Naive thymus-derived CD4-positive, alpha-beta T cell (primary cell): ENCODE results near the gene RHBDD2. TPM values are rescaled to one million over a fixed set of nuclear protein-coding genes. Genes with fewer than 3 reads are reported as not detected.

Experiments
- ATAC-seq: fragments of 150-1000 bp; cut with Tn5 transposase; 2 replicates; pipeline ENCODE4 v1.10.0; 2021; ENCODE audit warnings: mild to moderate bottlenecking, moderate library complexity
- CTCF ChIA-PET: fragments of 350-600 bp; sonication (Branson Sonifier 250); formaldehyde crosslinking; loops from one replicate; lab custom pipeline; 2021; ENCODE audit warnings: antibody characterized with exemption; lab: Charles Lee
- POLR2A ChIA-PET: fragments of 350-600 bp; sonication (Branson Sonifier 250); formaldehyde crosslinking; loops from one replicate; lab custom pipeline; 2021; ENCODE audit warnings: antibody characterized with exemption, inconsistent platforms; lab: Charles Lee
- DNase-seq, 9 donors: peaks; one replicate each; pipeline versions ENCODE4 v3.0.0 to v3.0.0-alpha.2; 2020 to 2022; ENCODE audit warnings: mixed read lengths in 1 of 9
- H3K27ac ChIP-seq: one replicate; pipeline ENCODE4 v1.7.0; 2013; ENCODE audit warnings: mild to moderate bottlenecking, low read depth, low read length, moderate library complexity
- H3K27me3 ChIP-seq, 2 donors: one replicate each; pipeline ENCODE4 v1.7.0; 2013; ENCODE audit warnings: low read length in 2 of 2, mild to moderate bottlenecking in 2 of 2, moderate library complexity in 2 of 2; ENCODE audit not compliant: control insufficient read depth in 2 of 2, insufficient read depth in 2 of 2
- H3K36me3 ChIP-seq, 3 experiments: 1 replicate in 2 of 3; 2 replicates in 1 of 3; pipeline ENCODE4 v1.7.0; 2013; ENCODE audit warnings: low read length in 3 of 3, mild to moderate bottlenecking in 3 of 3, moderate library complexity in 1 of 3; ENCODE audit not compliant: insufficient read depth in 3 of 3, control insufficient read depth in 2 of 3
- H3K4me1 ChIP-seq, 2 donors: one replicate each; pipeline ENCODE4 v1.7.0; 2013; ENCODE audit warnings: low read length in 2 of 2, mild to moderate bottlenecking in 2 of 2, moderate library complexity in 1 of 2; ENCODE audit not compliant: control insufficient read depth in 2 of 2, insufficient read depth in 2 of 2
- H3K4me3 ChIP-seq: 2 replicates; pipeline ENCODE4 v1.7.0; 2013; ENCODE audit warnings: mild to moderate bottlenecking, low read length
- H3K9me3 ChIP-seq, 3 experiments: 1 replicate in 2 of 3; 2 replicates in 1 of 3; pipeline ENCODE4 v1.7.0; 2013; ENCODE audit warnings: low read length in 3 of 3; ENCODE audit not compliant: control insufficient read depth in 2 of 3
- H3K27ac Mint-ChIP-seq, 9 donors: one replicate each; pipeline ENCODE4 v1.8.0; 2020 to 2022; ENCODE audit warnings: mixed read lengths in 9 of 9, mild to moderate bottlenecking in 8 of 9, moderate library complexity in 5 of 9, inconsistent platforms in 2 of 9
- H3K27me3 Mint-ChIP-seq, 5 donors: one replicate each; pipeline ENCODE4 v1.8.0; 2021 to 2022; ENCODE audit warnings: mixed read lengths in 5 of 5, mild to moderate bottlenecking in 1 of 5
- H3K36me3 Mint-ChIP-seq, 5 donors: one replicate each; pipeline ENCODE4 v1.8.0; 2020 to 2022; ENCODE audit warnings: mixed read lengths in 5 of 5, mild to moderate bottlenecking in 3 of 5, inconsistent platforms in 1 of 5
- H3K4me1 Mint-ChIP-seq, 7 donors: one replicate each; pipeline ENCODE4 v1.8.0; 2020 to 2022; ENCODE audit warnings: mixed read lengths in 7 of 7, mild to moderate bottlenecking in 3 of 7, inconsistent platforms in 1 of 7
- H3K4me3 Mint-ChIP-seq, 10 donors: one replicate each; pipeline ENCODE4 v1.8.0; 2020 to 2022; ENCODE audit warnings: mild to moderate bottlenecking in 10 of 10, mixed read lengths in 10 of 10, moderate library complexity in 6 of 10, inconsistent platforms in 2 of 10
- H3K9me3 Mint-ChIP-seq, 11 donors: one replicate each; pipeline ENCODE4 v1.8.0; 2020 to 2022; ENCODE audit warnings: mixed read lengths in 11 of 11, mild to moderate bottlenecking in 4 of 11, inconsistent platforms in 1 of 11, moderate library complexity in 1 of 11
- intact Hi-C, 2 donors: fragments of 100-400 bp; cut with micrococcal nuclease; formaldehyde crosslinking; loops; one replicate each; pipeline ENCODE4 v1.15.1; 2023
- polyA plus RNA-seq, 2 donors: library from polyadenylated mRNA; unstranded; fragments of 300-500 nt; fragmentation: Illumina TruSeq; gene quantifications; one replicate each; pipeline ENCODE4 v1.2.3, GENCODE V29; 2021
- total RNA-seq, 6 experiments: library from RNA in 5 of 6; stranded (reverse) in 5 of 6; gene quantifications; 1 replicate in 5 of 6; 2 replicates in 1 of 6; pipeline ENCODE4 v1.2.3 and lab custom pipeline; 2021 to 2026

Gene RHBDD2
- total and polyA plus RNA-seq, 7 experiments from 2014 or later, result 36.2 to 124 (median 73.6) TPM

DNA sequence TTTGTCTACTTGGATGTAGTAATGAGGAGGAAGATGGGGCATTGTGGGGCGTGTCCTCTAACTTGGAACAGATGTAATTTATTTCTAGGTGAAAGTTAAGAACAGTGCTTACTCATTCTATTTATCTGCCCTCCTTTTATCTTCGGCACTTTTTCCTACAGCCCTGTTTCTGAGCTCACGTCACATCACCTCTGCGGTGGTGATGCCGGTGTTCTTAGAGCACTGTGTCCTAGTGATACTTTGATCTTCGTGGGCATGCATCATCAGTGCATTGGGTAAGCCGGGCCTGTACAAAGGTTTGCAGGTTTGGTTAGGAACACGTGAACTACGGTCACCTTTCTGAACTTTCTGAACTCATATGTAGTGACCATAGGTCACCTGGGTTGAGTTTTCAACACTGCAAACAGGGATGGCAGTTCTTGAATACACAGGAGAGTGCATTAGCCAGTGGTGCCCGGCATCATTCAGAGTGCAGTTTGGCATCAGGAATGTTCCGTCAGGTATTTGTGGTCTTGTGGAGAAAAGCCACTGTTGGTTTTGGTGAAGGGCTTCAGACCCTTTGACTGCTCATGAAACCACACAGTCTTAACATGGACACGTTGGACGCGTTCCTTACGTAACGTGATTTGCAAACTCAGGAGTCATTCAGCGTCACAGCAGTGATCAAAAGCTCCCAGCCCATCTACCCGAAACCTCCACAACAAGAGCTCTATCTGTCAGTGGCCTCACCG lies 41.8 kb downstream of the RHBDD2 start:
- Histone ChIP-seq H3K9me3 (no peaks in the 10 kb centered on the region), H3K4me1 (peaks cover 6 to 11% of the 10 kb centered on the region in 2 donors), H3K4me3 (no peak overlapping the region), H3K27ac (no peak overlapping the region), H3K27me3 (no peaks in the 10 kb centered on the region), H3K36me3 (peaks cover 0 to 7% (median 0%) of the 10 kb centered on the region in 3 experiments)
- intact Hi-C loops, result no loop called here
- peaks cover 33 to 65% (median 49%) of the 10 kb centered on the region in 7 donors for H3K4me1 Mint-ChIP-seq
- H3K27me3 Mint-ChIP-seq, result no peaks in the 10 kb centered on the region
- DNase-seq (peak in 6 of 9 donors; percentile 11 to 41 (median 21)), ATAC-seq (peak; percentile 67)
- CTCF ChIA-PET, result no interaction called here
- H3K4me3 Mint-ChIP-seq, result peak overlapping the region in 3 of 10 donors; percentile 22 to 38 (median 34)
- H3K27ac Mint-ChIP-seq, result no peak overlapping the region
- no peaks in the 10 kb centered on the region for H3K9me3 Mint-ChIP-seq
- POLR2A ChIA-PET, result interaction anchor here (0.6 kb wide), 1 partner anchor 43 kb away, joined by 3 read pairs; no protein-coding TSS in a partner anchor
- peaks cover 0 to 13% (median 0%) of the 10 kb centered on the region in 5 donors for H3K36me3 Mint-ChIP-seq

DNA sequence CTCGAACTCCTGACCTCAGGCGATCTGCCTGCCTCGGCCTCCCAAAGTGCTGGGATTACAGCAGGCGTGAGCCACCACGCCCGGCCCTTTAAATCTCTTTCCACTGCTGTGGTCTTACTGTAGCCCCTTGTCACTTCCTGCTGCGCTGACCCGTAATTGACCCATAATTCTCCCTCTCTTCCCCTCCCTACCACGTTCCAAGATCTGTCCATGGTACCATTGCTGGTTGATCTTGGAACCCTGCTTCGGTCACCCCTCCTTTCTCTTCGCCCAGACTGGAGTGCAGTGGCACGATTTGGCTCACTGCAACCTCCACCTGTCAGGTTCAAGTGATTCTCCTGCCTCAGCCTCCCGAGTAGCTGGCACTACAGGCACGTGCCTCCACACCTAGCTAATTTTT lies 42.6 kb downstream of the RHBDD2 start:
- peaks cover 0 to 2% of the 10 kb centered on the region in 2 donors for H3K4me1 ChIP-seq
- no peaks in the 10 kb centered on the region for H3K27me3 Mint-ChIP-seq
- H3K36me3 ChIP-seq, result peaks cover 0 to 10% (median 0%) of the 10 kb centered on the region in 3 experiments
- H3K27ac ChIP-seq, result no peak overlapping the region
- peak overlapping the region in 2 of 9 donors; percentile 55 to 69 for H3K27ac Mint-ChIP-seq
- peaks cover 26 to 64% (median 44%) of the 10 kb centered on the region in 7 donors for H3K4me1 Mint-ChIP-seq
- H3K9me3 ChIP-seq, result no peaks in the 10 kb centered on the region
- ChIA-PET CTCF (interaction anchor here (0.6 kb wide), 1 partner anchor 72 kb away, joined by 3 read pairs; no protein-coding TSS in a partner anchor), POLR2A (interaction anchor here (0.6 kb wide), 1 partner anchor 44 kb away, joined by 3 read pairs; no protein-coding TSS in a partner anchor)
- no peak for DNase-seq
- H3K9me3 Mint-ChIP-seq, result no peaks in the 10 kb centered on the region
- intact Hi-C loops, result no loop called here
- no peak for ATAC-seq
- H3K4me3 Mint-ChIP-seq, result peak overlapping the region in 1 of 10 donors; percentile 34
- H3K36me3 Mint-ChIP-seq, result peaks cover 0 to 19% (median 3%) of the 10 kb centered on the region in 5 donors
- no peak overlapping the region for H3K4me3 ChIP-seq
- H3K27me3 ChIP-seq, result no peaks in the 10 kb centered on the region

DNA sequence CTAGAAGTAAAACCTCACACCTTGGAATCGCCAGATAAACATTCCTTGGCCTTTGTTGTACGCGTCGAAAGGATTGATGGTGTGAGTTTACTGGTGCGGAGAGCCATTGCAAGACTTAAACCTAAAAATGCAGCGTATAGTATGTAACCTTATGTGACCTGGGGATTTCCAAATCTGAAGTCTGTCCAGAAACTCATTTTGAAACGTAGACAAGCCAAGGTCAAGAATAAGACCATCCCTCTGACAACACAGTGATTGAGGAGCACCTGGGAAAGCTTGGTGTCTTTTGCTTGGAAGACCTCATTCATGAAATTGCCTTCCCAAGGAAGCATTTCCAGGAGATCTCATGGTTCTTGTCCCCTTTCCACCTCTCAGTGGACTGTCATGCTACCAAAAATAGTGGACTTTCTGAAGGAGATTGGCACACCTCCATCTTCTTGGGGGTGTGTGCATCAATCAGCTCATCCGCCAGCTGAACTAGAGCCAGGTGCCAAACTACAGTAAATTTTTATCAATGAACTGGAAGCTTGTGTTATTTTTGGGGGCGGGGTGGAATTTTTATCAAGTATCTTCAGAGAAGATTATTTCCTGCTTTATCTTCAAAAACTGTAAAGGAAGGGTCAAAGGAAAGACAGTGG lies 44.3 kb downstream of the RHBDD2 start:
- Histone ChIP-seq H3K4me3 (no peak overlapping the region), H3K27me3 (no peaks in the 10 kb centered on the region), H3K27ac (no peak overlapping the region), H3K9me3 (no peaks in the 10 kb centered on the region), H3K4me1 (peaks cover 0 to under 1% of the 10 kb centered on the region in 2 donors), H3K36me3 (peaks cover 0 to 10% (median 0%) of the 10 kb centered on the region in 3 experiments)
- Mint-ChIP-seq H3K27me3 (no peaks in the 10 kb centered on the region), H3K4me1 (peaks cover 24 to 58% (median 44%) of the 10 kb centered on the region in 7 donors), H3K27ac (peak overlapping the region in 1 of 9 donors; percentile 84), H3K36me3 (peaks cover 0 to 19% (median 3%) of the 10 kb centered on the region in 5 donors), H3K9me3 (no peaks in the 10 kb centered on the region), H3K4me3 (no peak overlapping the region)
- ChIA-PET POLR2A (no interaction called here), CTCF (no interaction called here)
- intact Hi-C loops, result no loop called here
- no peak for ATAC-seq
- no peak for DNase-seq

DNA sequence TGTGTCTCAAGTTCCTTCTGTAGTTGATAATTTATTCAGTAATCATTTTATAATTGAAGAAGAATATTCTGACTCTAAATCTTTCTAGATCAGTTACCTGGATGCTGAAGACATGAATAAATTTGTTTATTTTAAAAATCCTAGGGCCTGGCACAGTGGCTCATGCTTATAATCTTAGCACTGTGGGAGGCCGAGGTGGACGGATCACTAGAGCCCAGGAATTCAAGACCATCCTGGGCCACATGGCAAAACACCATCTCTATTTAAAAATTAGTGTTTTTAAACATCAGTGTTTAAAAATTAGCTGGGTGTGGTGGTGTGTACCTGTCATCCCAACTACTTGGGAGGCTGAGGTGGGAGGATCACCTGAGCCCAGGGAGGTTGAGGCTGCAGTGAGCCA lies 45.4 kb downstream of the RHBDD2 start:
- Histone ChIP-seq H3K36me3 (peaks cover 0 to 10% (median 0%) of the 10 kb centered on the region in 3 experiments), H3K27ac (no peak overlapping the region), H3K4me1 (peaks cover 8 to 12% of the 10 kb centered on the region in 2 donors), H3K9me3 (no peaks in the 10 kb centered on the region), H3K4me3 (no peak overlapping the region), H3K27me3 (no peaks in the 10 kb centered on the region)
- Mint-ChIP-seq H3K4me1 (peaks cover 29 to 59% (median 42%) of the 10 kb centered on the region in 7 donors), H3K9me3 (no peaks in the 10 kb centered on the region), H3K4me3 (no peak overlapping the region), H3K27me3 (no peaks in the 10 kb centered on the region), H3K36me3 (peaks cover 0 to 19% (median 3%) of the 10 kb centered on the region in 5 donors), H3K27ac (no peak overlapping the region)
- DNase-seq, result no peak
- ChIA-PET CTCF (no interaction called here), POLR2A (interaction anchor here (0.6 to 3.2 kb wide), 2 partner anchors 9 to 12 kb away, joined by 3 to 17 read pairs; partner anchors contain the start of gene POR)
- intact Hi-C loops, result no loop called here
- no peak for ATAC-seq

DNA sequence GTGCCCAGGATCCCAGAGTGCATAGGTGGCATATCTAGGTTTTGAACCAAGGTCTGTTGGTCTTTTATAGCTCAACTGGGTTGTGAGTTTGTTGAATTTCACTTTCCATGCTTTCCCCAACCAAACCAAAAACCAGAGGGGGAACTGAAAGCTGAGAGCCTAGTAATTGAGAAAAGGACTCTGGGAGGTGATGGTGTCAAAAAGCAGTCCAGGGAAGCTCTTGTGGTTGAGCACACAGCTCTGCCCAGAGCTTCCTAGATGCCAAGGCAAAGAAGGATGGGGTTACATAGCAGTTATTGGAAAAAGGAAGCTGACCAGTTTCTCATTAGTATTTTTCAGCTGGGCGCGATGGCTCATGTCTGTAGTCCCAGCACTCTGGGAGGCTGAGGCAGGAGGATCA lies 46.1 kb downstream of the RHBDD2 start:
- Mint-ChIP-seq H3K36me3 (peaks cover 0 to 19% (median 3%) of the 10 kb centered on the region in 5 donors), H3K9me3 (no peaks in the 10 kb centered on the region), H3K27ac (peak overlapping the region in 2 of 9 donors; percentile 45 to 88), H3K27me3 (no peaks in the 10 kb centered on the region), H3K4me1 (peaks cover 29 to 59% (median 41%) of the 10 kb centered on the region in 7 donors), H3K4me3 (no peak overlapping the region)
- no peak for ATAC-seq
- CTCF ChIA-PET, result no interaction called here
- Histone ChIP-seq H3K36me3 (peaks cover 0 to 10% (median 0%) of the 10 kb centered on the region in 3 experiments), H3K4me1 (peaks cover 8 to 18% of the 10 kb centered on the region in 2 donors), H3K27ac (no peak overlapping the region), H3K4me3 (no peak overlapping the region), H3K9me3 (no peaks in the 10 kb centered on the region), H3K27me3 (no peaks in the 10 kb centered on the region)
- intact Hi-C loops, result no loop called here
- no peak for DNase-seq
- POLR2A ChIA-PET, result interaction anchor here (0.6 to 3.2 kb wide), 2 partner anchors 10 to 40 kb away, joined by 3 to 17 read pairs; partner anchors contain the start of gene POR

DNA sequence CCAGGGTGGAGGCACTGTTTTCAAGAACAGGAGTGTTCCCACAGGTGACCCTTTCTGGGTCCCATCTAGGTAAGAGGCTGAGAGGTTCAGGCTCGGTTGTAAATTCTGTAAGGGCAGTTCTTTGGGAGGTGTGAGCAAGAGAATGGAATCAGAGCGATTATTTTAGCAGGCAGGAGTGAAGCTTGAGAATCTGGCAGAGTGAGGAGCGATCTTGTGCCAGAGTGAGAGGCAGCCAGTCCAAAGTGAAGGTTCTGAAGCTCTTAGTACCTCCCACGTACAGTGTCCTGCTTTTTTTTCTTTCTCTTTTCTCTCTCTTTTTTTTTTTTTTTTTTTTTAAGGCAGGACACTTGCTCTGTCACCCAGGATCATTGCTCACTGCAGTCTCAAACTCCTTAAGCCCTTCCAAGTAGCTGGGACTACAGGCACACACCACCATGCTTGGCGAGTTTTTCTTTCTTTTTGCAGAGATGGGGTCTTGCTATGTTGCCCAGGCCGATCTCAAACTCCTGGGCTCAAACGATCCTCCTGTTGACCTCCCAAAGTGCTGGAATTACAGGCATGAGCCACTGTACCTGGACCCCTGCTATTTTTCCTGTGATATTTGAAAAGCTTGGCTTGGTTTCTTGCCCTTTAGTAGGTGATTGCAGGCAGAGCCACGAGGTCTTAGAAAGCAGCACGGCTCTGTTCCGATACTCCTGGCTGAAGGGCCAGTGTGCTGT lies 47.0 kb downstream of the RHBDD2 start:
- CTCF ChIA-PET, result no interaction called here

More for the DNA sequence above, 47.0 kb downstream of the RHBDD2 start:
- Mint-ChIP-seq H3K4me3 (peak overlapping the region in 1 of 10 donors; percentile 42), H3K9me3 (no peaks in the 10 kb centered on the region), H3K4me1 (peaks cover 24 to 56% (median 37%) of the 10 kb centered on the region in 7 donors), H3K27me3 (no peaks in the 10 kb centered on the region), H3K27ac (peak overlapping the region in 1 of 9 donors; percentile 80), H3K36me3 (peaks cover 0 to 20% (median 3%) of the 10 kb centered on the region in 5 donors)
- intact Hi-C loops, result no loop called here
- Histone ChIP-seq H3K27me3 (no peaks in the 10 kb centered on the region), H3K27ac (no peak overlapping the region), H3K36me3 (peaks cover 0 to 10% (median 0%) of the 10 kb centered on the region in 3 experiments), H3K4me3 (no peak overlapping the region), H3K9me3 (no peaks in the 10 kb centered on the region), H3K4me1 (peaks cover 8 to 18% of the 10 kb centered on the region in 2 donors)
- DNase-seq, result no peak
- ATAC-seq, result no peak
- POLR2A ChIA-PET, result interaction anchor here (0.6 to 3.2 kb wide), 2 partner anchors 11 to 93 kb away, joined by 3 to 17 read pairs; partner anchors contain the start of gene POR
